OCI-LY3 (cell line): ENCODE results near the gene MUC12.

Source experiments
- H2AFZ ChIP-seq: fragments of 200-600, 300-600 bp; shearing (Covaris generic); 2 replicates; pipeline ENCODE4 v1.6.0; 2014; ENCODE audit warnings: antibody characterized with exemption, low read depth, low read length
- H3K27ac ChIP-seq: fragments of 200-600, 300-600 bp; sonication (generic); 2 replicates; pipeline ENCODE4 v1.5.1; 2014; ENCODE audit warnings: mild to moderate bottlenecking, low read length, moderate library complexity, mixed read lengths
- H3K27me3 ChIP-seq: fragments of 200-600, 300-600 bp; sonication (generic); 2 replicates; pipeline ENCODE4 v1.6.1; 2014; ENCODE audit warnings: low read depth, low read length, mixed read lengths
- H3K36me3 ChIP-seq: fragments of 200-600, 300-600 bp; sonication (generic); replicated peaks from 2 replicates; pipeline ENCODE3; 2014; ENCODE audit warnings: low read depth, low read length, mixed read lengths
- H3K4me1 ChIP-seq: fragments of 300-600, 200-600 bp; sonication (generic); 2 replicates; pipeline ENCODE4 v1.6.1; 2014; ENCODE audit warnings: low read length, mixed read lengths
- H3K4me2 ChIP-seq: fragments of 200-600, 300-600 bp; sonication (generic); 2 replicates; pipeline ENCODE4 v1.6.1; 2014; ENCODE audit warnings: low read length, mixed read lengths
- H3K4me3 ChIP-seq: fragments of 300-600, 200-600 bp; sonication (generic); 2 replicates; pipeline ENCODE4 v1.5.1; 2014; ENCODE audit warnings: antibody characterized with exemption, mild to moderate bottlenecking, low read length, moderate library complexity
- H3K79me2 ChIP-seq: fragments of 300-600, 200-600 bp; shearing (Covaris generic); 2 replicates; pipeline ENCODE4 v1.6.1; 2014; ENCODE audit warnings: mild to moderate bottlenecking, low read length, mixed read lengths
- H3K9ac ChIP-seq: fragments of 300-600, 200-600 bp; shearing (Covaris generic); 2 replicates; pipeline ENCODE4 v1.6.0; 2014; ENCODE audit warnings: mild to moderate bottlenecking, low read length, moderate library complexity
- H3K9me3 ChIP-seq: fragments of 200-600, 300-600 bp; shearing (Covaris generic); 2 replicates; pipeline ENCODE4 v1.6.1; 2014; ENCODE audit warnings: low read length, mixed read lengths; ENCODE audit not compliant: insufficient read depth
- H4K20me1 ChIP-seq: fragments of 200-600, 300-600 bp; sonication (generic); 2 replicates; pipeline ENCODE4 v1.6.1; 2016; ENCODE audit warnings: low read length, mixed read lengths; ENCODE audit not compliant: insufficient read depth
- EZH2phosphoT487 ChIP-seq: fragments of 200-600 bp; shearing (Covaris generic); IDR thresholded peaks from 2 replicates; pipeline ENCODE4 v1.6.1; 2018; ENCODE audit warnings: antibody characterized with exemption, mixed run types, low read depth
- TF ChIP-seq, protein P1 (sequence below): fragments of 200-600, 300-600 bp; sonication (generic); IDR thresholded peaks from 2 replicates; pipeline ENCODE4 v1.5.1; 2014; ENCODE audit warnings: antibody characterized with exemption, low read length, low read depth

The MUC12 gene

DNA sequence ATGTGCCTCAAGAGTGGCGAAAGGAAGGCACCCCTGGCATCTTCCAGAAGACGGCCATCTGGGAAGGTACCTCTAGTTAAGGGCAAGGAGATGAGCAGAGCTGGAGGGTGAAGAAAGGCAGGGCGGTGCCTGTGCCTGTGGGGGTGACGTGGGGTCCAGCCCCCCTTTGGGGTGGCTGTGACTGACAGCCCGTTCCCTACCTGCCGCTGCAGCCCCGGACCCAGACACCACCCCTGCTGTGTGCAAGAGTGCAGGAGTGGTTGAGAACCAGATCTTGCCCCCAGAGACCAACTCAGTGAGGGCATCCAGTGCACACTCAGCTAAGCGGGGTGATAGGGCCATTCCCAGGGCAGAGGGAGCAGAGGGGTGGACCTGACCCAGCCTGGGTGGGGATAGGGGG is 46.3 kb downstream of the MUC12 start:
- no peak overlapping the region for H3K4me3 ChIP-seq
- H2AFZ ChIP-seq: no peak overlapping the region
- H3K4me1 ChIP-seq: peaks cover 21% of the 10 kb centered on the region
- peaks cover 10% of the 10 kb centered on the region for H3K27me3 ChIP-seq
- no peaks in the 10 kb centered on the region for H3K36me3 ChIP-seq
- no peaks in the 10 kb centered on the region for H3K79me2 ChIP-seq
- TF ChIP-seq, protein P1, sequence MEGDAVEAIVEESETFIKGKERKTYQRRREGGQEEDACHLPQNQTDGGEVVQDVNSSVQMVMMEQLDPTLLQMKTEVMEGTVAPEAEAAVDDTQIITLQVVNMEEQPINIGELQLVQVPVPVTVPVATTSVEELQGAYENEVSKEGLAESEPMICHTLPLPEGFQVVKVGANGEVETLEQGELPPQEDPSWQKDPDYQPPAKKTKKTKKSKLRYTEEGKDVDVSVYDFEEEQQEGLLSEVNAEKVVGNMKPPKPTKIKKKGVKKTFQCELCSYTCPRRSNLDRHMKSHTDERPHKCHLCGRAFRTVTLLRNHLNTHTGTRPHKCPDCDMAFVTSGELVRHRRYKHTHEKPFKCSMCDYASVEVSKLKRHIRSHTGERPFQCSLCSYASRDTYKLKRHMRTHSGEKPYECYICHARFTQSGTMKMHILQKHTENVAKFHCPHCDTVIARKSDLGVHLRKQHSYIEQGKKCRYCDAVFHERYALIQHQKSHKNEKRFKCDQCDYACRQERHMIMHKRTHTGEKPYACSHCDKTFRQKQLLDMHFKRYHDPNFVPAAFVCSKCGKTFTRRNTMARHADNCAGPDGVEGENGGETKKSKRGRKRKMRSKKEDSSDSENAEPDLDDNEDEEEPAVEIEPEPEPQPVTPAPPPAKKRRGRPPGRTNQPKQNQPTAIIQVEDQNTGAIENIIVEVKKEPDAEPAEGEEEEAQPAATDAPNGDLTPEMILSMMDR: no peak
- TF ChIP-seq EZH2phosphoT487: no peak
- H3K4me2 ChIP-seq: no peak overlapping the region
- H3K27ac ChIP-seq: no peak overlapping the region
- H3K9me3 ChIP-seq: no peaks in the 10 kb centered on the region
- H4K20me1 ChIP-seq: no peaks in the 10 kb centered on the region
- H3K9ac ChIP-seq: no peak overlapping the region

DNA sequence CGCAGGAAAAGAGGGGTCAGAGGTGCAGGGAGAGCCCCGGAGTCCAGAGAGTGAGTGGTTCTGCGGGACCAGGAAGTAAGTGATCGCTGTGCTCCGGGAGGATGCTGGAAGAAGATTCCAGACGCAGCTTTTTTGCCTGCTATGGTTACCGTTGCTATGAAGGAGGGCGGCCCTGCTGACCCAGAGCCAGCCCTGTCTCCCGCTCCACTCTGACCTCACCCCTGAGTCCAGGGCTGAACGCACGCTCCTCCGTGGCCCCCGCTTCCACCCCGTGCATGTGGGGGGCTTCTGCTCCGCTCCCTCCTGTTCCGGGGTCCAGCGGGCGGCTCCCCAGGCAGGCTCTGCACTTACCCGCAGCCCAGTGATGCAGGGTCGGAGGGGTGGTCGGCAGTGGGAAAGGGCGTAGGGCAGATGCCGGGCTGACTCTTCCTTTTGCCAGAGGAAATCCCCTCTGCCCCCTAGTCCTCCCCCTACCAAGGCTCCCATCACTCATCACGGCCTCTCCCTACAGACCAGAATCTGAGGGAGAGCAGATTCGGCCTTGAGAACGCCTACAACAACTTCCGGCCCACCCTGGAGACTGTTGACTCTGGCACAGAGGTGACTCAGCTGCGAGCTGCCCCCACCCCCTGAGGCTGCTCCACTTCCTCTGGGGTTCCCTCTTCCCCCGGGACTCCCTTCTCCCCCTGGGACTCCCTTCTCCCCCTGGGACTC is 47.9 kb downstream of the MUC12 start:
- H3K27ac ChIP-seq: no peak overlapping the region
- H3K9ac ChIP-seq: peak overlapping the region; percentile 69
- H2AFZ ChIP-seq: peak overlapping the region; percentile 71; the same call in 1 of the 2 replicates
- TF ChIP-seq, protein P1: no peak
- TF ChIP-seq EZH2phosphoT487: no peak
- H3K4me3 ChIP-seq: peak overlapping the region; percentile 83
- no peaks in the 10 kb centered on the region for H3K9me3 ChIP-seq
- H3K79me2 ChIP-seq: no peaks in the 10 kb centered on the region
- no peaks in the 10 kb centered on the region for H4K20me1 ChIP-seq
- H3K4me1 ChIP-seq: peaks cover 21% of the 10 kb centered on the region
- no peaks in the 10 kb centered on the region for H3K36me3 ChIP-seq
- peaks cover 13% of the 10 kb centered on the region for H3K27me3 ChIP-seq
- peak overlapping the region; percentile 86 for H3K4me2 ChIP-seq

DNA sequence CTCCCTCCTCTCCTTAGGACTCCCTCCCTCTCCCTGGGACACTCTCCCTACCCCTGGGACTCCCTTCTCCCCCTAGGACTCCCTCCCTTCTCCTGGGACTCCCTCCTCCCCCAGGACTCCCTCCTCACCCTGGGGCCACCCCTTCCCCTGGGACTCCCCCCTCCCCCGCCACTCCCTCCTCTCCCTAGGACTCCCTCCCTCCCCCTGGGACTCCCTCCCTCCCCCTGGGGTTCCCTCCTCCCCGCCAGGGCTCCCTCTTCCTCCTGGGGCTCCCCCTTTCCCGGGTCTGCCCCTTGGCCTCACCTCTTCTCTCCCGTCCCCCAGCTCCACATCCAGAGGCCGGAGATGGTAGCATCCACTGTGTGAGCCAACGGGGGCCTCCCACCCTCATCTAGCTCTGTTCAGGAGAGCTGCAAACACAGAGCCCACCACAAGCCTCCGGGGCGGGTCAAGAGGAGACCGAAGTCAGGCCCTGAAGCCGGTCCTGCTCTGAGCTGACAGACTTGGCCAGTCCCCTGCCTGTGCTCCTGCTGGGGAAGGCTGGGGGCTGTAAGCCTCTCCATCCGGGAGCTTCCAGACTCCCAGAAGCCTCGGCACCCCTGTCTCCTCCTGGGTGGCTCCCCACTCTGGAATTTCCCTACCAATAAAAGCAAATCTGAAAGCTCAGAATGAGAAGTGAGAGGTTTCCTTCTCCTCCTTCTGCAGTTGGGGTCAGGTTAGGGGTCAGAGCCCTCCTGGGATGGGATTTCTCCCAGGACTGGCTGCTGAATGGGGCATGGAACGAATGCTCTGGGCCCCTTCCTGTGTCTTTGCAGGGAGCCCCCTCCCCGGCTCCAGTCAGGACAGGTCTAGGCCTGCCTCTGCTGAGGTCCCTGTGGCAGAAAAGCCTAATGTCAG is 49.2 kb downstream of the MUC12 start:
- no peaks in the 10 kb centered on the region for H4K20me1 ChIP-seq
- peak overlapping the region; percentile 32; the same call in 1 of the 2 replicates for H3K9ac ChIP-seq
- no peak overlapping the region for H3K27ac ChIP-seq
- no peak overlapping the region for H2AFZ ChIP-seq
- no peaks in the 10 kb centered on the region for H3K79me2 ChIP-seq
- peaks cover 21% of the 10 kb centered on the region for H3K4me1 ChIP-seq
- H3K36me3 ChIP-seq: no peaks in the 10 kb centered on the region
- peak overlapping the region; percentile 82 for H3K4me2 ChIP-seq
- peaks cover 13% of the 10 kb centered on the region for H3K27me3 ChIP-seq
- TF ChIP-seq, protein P1: no peak
- no peak for TF ChIP-seq EZH2phosphoT487
- H3K4me3 ChIP-seq: peak overlapping the region; percentile 60
- no peaks in the 10 kb centered on the region for H3K9me3 ChIP-seq

DNA sequence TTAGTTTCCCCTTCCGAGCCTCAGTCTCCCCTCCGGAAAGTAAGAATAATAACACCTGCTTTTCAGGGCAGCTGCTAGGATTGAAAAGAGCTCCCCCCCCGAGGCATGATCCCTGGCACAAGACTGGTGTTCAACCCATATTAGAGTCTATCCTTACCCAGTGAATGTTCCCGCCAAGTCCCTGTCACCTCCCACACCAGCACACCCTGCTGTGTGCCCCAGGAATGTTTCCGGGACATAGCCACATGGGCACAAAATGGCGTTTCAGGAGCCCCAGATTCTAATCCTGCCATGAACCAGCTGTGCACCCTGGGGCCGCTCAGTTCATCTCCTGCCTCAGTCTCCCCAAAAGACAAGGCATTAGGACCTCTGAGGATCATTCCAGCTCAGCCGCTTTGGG is 51.1 kb downstream of the MUC12 start:
- H3K27me3 ChIP-seq: peaks cover 13% of the 10 kb centered on the region

More for the DNA sequence above, 51.1 kb downstream of the MUC12 start:
- Histone ChIP-seq H3K27ac (no peak overlapping the region), H3K9me3 (no peaks in the 10 kb centered on the region), H3K4me1 (peaks cover 21% of the 10 kb centered on the region), H3K9ac (no peak overlapping the region), H4K20me1 (no peaks in the 10 kb centered on the region), H3K4me2 (no peak overlapping the region), H3K4me3 (no peak overlapping the region), H2AFZ (no peak overlapping the region), H3K79me2 (no peaks in the 10 kb centered on the region), H3K36me3 (no peaks in the 10 kb centered on the region)
- TF ChIP-seq, protein P1: no peak
- no peak for TF ChIP-seq EZH2phosphoT487
